Keratinocyte (primary cell): ENCODE measurements around the gene NAXD. TPM values are rescaled to one million over a fixed set of nuclear protein-coding genes. Genes with fewer than 3 reads are reported as not detected.

ENCODE experiments used
- DNase-seq: peaks from one replicate; pipeline ENCODE4 v3.0.0-alpha.2; 2011; ENCODE audit warnings: low read depth, missing footprints, low spot score
- FAIRE-seq: peaks from 2 replicates; lab custom pipeline; 2011; peaks lifted over from hg19 to GRCh38; lab: Jason Lieb, UNC
- H2AFZ ChIP-seq: 2 replicates; pipeline ENCODE4 v1.6.0; 2012; ENCODE audit warnings: low read length, control low read depth, inconsistent platforms; ENCODE audit not compliant: control insufficient read depth
- H3K27ac ChIP-seq: 2 replicates; pipeline ENCODE4 v1.5.1; 2011; ENCODE audit warnings: low read length; ENCODE audit not compliant: control insufficient read depth, insufficient read depth
- H3K27me3 ChIP-seq: 3 replicates; pipeline ENCODE4 v1.6.0; 2011; ENCODE audit warnings: low read length; ENCODE audit not compliant: control insufficient read depth, insufficient read depth; ENCODE audit errors: extremely low read depth
- H3K36me3 ChIP-seq, 2 experiments: 2 replicates in 1 of 2; 3 replicates in 1 of 2; pipeline ENCODE4 v1.5.1; 2011; ENCODE audit warnings: low read length in 2 of 2, mild to moderate bottlenecking in 1 of 2; ENCODE audit not compliant: control insufficient read depth in 2 of 2, insufficient read depth in 2 of 2; ENCODE audit errors: extremely low read depth in 1 of 2
- H3K4me1 ChIP-seq: 3 replicates; pipeline ENCODE4 v1.5.1; 2011; ENCODE audit warnings: low read length; ENCODE audit not compliant: control insufficient read depth, insufficient read depth; ENCODE audit errors: extremely low read depth
- H3K4me2 ChIP-seq: 3 replicates; pipeline ENCODE4 v1.6.0; 2011; ENCODE audit warnings: low read depth, low read length; ENCODE audit not compliant: control insufficient read depth, insufficient read depth; ENCODE audit errors: extremely low read depth
- H3K4me3 ChIP-seq, 3 experiments: fragments of 200-600 bp in 1 of 3; sonication (generic) in 1 of 3; 2 replicates in 2 of 3; 3 replicates in 1 of 3; pipeline ENCODE4 v1.5.1; 2011 to 2016; ENCODE audit warnings: low read length in 3 of 3, mild to moderate bottlenecking in 3 of 3, control low read depth in 2 of 3, inconsistent platforms in 1 of 3, low read depth in 1 of 3, mixed read lengths in 1 of 3, mixed run types in 1 of 3, moderate library complexity in 1 of 3; ENCODE audit not compliant: control insufficient read depth in 2 of 3, insufficient read depth in 2 of 3; ENCODE audit errors: extremely low read depth in 1 of 3
- H3K79me2 ChIP-seq: 2 replicates; pipeline ENCODE4 v1.6.0; 2012; ENCODE audit warnings: low read length; ENCODE audit not compliant: control insufficient read depth, insufficient read depth
- H3K9ac ChIP-seq: 3 replicates; pipeline ENCODE4 v1.6.0; 2011; ENCODE audit warnings: low read length; ENCODE audit not compliant: control insufficient read depth, insufficient read depth; ENCODE audit errors: extremely low read depth
- H3K9me1 ChIP-seq: 3 replicates; pipeline ENCODE4 v1.6.0; 2011; ENCODE audit warnings: low read length; ENCODE audit not compliant: control insufficient read depth, insufficient read depth; ENCODE audit errors: extremely low read depth
- H3K9me3 ChIP-seq: 2 replicates; pipeline ENCODE4 v1.5.1; 2012; ENCODE audit warnings: low read depth, low read length; ENCODE audit not compliant: control insufficient read depth
- H4K20me1 ChIP-seq: 3 replicates; pipeline ENCODE4 v1.6.0; 2011; ENCODE audit warnings: low read length; ENCODE audit not compliant: control insufficient read depth, insufficient read depth; ENCODE audit errors: extremely low read depth
- EZH2 ChIP-seq: IDR thresholded peaks from one replicate; pipeline ENCODE4 v1.6.1; 2012; ENCODE audit warnings: inconsistent platforms, mild to moderate bottlenecking, low read length, moderate library complexity
- dilution Hi-C: fragments of 300-500 bp; cut with MboI; formaldehyde crosslinking; loops from one replicate; pipeline ENCODE4 v1.7.0; 2020; ENCODE audit warnings: low sequenced_read_pairs; ENCODE audit not compliant: extremely low pct_ligation_motif_present
- polyA plus RNA-seq, 5 experiments: library from polyadenylated mRNA; depleted of rRNA in 3 of 5; stranded (reverse) in 3 of 5; stranded (forward) in 1 of 5; unstranded in 1 of 5; fragments of >200 nt; gene quantifications; 1 replicate in 1 of 5; 2 replicates in 3 of 5; 3 replicates in 1 of 5; pipeline versions ENCODE4 v1.2.1 to v1.2.3, GENCODE V29; 2011 to 2012; ENCODE audit warnings: missing spikeins in 2 of 5, low read depth in 1 of 5, low replicate concordance in 1 of 5
- TF ChIP-seq, protein P1 (sequence below), 3 experiments: IDR thresholded peaks in 1 of 3; conservative IDR thresholded peaks in 1 of 3; optimal IDR thresholded peaks in 1 of 3; 2 replicates in 2 of 3; 3 replicates in 1 of 3; pipeline versions ENCODE3 to v1.5.1; 2011; ENCODE audit warnings: low read length in 3 of 3, mild to moderate bottlenecking in 3 of 3, moderate library complexity in 2 of 3, control low read depth in 1 of 3, inconsistent platforms in 1 of 3; ENCODE audit not compliant: insufficient read depth in 2 of 3; ENCODE audit errors: extremely low read depth in 1 of 3

The NAXD gene
- polyA plus RNA-seq, 1 donor (not counting 4 experiments of a cell fraction or from before 2014, with no cell fraction given), result 18.0 TPM

- H3K9me3 ChIP-seq, result no peaks in the 10 kb centered on the region
- TF ChIP-seq, protein P1, sequence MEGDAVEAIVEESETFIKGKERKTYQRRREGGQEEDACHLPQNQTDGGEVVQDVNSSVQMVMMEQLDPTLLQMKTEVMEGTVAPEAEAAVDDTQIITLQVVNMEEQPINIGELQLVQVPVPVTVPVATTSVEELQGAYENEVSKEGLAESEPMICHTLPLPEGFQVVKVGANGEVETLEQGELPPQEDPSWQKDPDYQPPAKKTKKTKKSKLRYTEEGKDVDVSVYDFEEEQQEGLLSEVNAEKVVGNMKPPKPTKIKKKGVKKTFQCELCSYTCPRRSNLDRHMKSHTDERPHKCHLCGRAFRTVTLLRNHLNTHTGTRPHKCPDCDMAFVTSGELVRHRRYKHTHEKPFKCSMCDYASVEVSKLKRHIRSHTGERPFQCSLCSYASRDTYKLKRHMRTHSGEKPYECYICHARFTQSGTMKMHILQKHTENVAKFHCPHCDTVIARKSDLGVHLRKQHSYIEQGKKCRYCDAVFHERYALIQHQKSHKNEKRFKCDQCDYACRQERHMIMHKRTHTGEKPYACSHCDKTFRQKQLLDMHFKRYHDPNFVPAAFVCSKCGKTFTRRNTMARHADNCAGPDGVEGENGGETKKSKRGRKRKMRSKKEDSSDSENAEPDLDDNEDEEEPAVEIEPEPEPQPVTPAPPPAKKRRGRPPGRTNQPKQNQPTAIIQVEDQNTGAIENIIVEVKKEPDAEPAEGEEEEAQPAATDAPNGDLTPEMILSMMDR (optimal IDR thresholded peaks at IDR 0.05 in 1 of 3, IDR thresholded peaks at IDR 0.05 in 1 of 3, conservative IDR thresholded peaks at IDR 0.05 in 1 of 3; ENCODE audit: extremely low read depth in 1 of 3, insufficient read depth in 2 of 3, low read length in 3 of 3), result no peak
- no peak for TF ChIP-seq EZH2
- FAIRE-seq (no peak), DNase-seq (no peak)
- H3K9ac ChIP-seq, result no peak overlapping the region
- H2AFZ ChIP-seq, result no peak overlapping the region
- dilution Hi-C loops, result no loop called here
- peaks cover 14 to 32% of the 10 kb centered on the region in 2 experiments for H3K36me3 ChIP-seq
- H3K9me1 ChIP-seq, result no peaks in the 10 kb centered on the region
- no peak overlapping the region for H3K4me3 ChIP-seq
- H3K4me1 ChIP-seq, result peaks cover 15% of the 10 kb centered on the region
- peaks cover 80% of the 10 kb centered on the region for H3K79me2 ChIP-seq
- peak overlapping the region; percentile 29 for H3K4me2 ChIP-seq
- H4K20me1 ChIP-seq, result peaks cover 15% of the 10 kb centered on the region
- peak overlapping the region; percentile 52 for H3K27ac ChIP-seq
- no peaks in the 10 kb centered on the region for H3K27me3 ChIP-seq
Observed at GRCh38 chr13:110627761-110628476, 12.6 kb downstream of the NAXD start.

- Histone ChIP-seq H4K20me1 (peaks cover 10% of the 10 kb centered on the region), H3K27me3 (no peaks in the 10 kb centered on the region), H3K9ac (no peak overlapping the region), H3K4me2 (no peak overlapping the region), H3K9me1 (no peaks in the 10 kb centered on the region), H3K4me1 (peaks cover 15% of the 10 kb centered on the region), H3K36me3 (peaks cover 9 to 27% of the 10 kb centered on the region in 2 experiments), H3K9me3 (no peaks in the 10 kb centered on the region), H3K27ac (no peak overlapping the region), H3K79me2 (peaks cover 74% of the 10 kb centered on the region), H2AFZ (no peak overlapping the region), H3K4me3 (no peak overlapping the region)
- dilution Hi-C loops, result no loop called here
- TF ChIP-seq, protein P1 (optimal IDR thresholded peaks at IDR 0.05 in 1 of 3, IDR thresholded peaks at IDR 0.05 in 1 of 3, conservative IDR thresholded peaks at IDR 0.05 in 1 of 3; ENCODE audit: extremely low read depth in 1 of 3, insufficient read depth in 2 of 3, low read length in 3 of 3), result no peak
- no peak for TF ChIP-seq EZH2
- no peak for FAIRE-seq
- DNase-seq, result no peak
Observed at GRCh38 chr13:110628477-110628793, 13.1 kb downstream of the NAXD start.
